HS-27A (cell line): Measurements from ENCODE around the gene CIAO1.
"Not testable (repeated sequence)": the region's sequence is repeated elsewhere in the genome, so short reads cannot be mapped to it uniquely, and the experiment has no call there.

Experiments used
- DNase-seq: peaks from one replicate; pipeline ENCODE4 v3.0.0-alpha.2; 2012; ENCODE audit warnings: low read depth, missing footprints

Gene CIAO1

DNA sequence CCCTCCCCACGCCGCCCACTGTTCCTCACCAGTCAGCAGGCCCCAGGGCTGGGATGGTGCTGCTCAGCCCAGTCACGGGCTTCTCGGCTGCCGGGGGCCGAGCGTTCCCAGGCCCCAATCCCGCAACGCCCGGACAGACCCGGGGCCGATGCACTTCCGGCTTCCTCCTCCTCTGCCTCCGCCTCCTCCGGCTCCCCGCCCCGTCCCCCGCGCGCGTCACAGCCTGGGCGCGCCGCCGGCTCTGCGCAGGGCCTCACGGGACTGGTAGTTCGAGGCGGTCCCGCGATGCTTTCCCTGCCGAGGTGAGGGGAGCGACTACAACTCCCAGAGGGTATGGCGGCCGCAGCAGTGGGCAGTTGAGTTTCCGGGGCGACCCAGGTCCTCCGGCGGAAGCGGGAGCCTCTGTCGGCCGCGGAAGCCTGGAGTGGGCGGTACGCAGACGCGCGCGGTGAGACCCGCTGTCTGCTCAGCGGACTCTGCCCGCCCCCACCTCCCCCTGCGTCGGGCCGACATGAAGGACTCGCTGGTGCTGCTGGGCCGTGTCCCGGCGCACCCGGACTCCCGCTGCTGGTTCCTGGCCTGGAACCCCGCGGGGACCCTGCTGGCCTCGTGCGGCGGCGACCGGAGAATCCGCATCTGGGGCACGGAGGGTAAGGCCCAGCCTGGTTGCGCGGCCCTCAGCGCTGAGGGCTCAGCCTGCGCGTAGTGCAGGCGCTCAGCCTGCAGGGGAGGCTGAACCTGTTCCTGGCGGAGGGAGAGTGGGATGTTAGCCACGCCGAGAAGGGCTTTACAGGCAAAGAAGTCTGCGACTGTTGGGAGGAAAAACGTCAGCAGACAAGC, at the start of gene CIAO1, which contains the start of gene TMEM127:
Gene CIAO1 (plus strand): TSS at position 386 of the 840 bp plus-strand sequence. CDS start 126 bp downstream, at position 512.
Gene TMEM127 (minus strand): TSS at position 158 of the 840 bp plus-strand sequence. CDS start 616 bp downstream, outside the sequence.
- DNase-seq: peak; percentile 88

DNA sequence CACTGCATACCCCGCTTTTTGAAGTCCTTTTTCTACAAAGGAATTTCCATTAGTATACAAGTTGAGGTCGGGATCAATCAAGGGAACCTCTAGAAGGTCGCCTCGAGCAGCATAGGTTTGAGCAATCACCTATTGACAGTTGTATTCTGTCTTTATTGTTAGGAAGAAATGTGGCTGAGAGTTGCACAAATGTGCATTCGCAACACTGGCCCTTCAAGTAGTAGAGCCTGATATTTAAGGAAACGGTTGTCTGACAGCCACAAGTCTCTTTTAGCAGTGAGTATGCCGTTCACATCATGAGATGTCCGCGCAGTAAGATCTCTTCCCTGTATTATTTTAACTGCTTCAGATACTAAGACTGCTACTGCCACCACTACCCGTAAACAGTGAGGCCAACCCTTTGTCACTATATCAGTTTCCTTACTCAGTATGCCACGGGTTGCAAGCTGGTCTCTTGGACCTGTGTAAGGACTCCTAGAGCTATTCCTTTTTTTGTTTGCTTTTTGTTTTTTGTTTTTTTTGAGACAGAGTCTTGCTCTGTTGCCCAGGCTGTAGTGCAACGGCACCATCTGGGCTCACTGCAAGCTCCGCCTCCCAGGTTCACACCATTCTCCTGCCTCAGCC, 47.4 kb upstream of the CIAO1 start:
- no peak for DNase-seq

DNA sequence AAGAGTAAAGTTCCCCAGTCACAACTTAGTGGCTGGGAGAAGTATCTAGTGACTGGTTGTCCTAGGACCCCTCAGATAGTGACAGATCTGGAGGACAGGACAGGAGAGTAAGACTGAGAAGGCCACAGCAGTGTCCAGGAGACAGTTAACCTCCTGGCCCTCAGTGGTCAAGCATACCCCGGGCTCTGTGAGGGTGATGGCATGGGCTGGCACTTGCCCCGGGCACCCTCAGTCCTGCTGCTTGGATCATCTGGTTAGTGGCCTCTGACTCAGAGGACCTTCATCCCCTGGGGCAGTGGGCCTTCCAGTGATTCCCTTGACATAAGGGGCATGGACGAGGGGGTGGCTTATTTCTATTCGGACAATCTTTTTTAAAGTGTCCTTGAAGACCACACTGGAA, 46.1 kb upstream of the CIAO1 start:
- not testable (repeated sequence) for DNase-seq

DNA sequence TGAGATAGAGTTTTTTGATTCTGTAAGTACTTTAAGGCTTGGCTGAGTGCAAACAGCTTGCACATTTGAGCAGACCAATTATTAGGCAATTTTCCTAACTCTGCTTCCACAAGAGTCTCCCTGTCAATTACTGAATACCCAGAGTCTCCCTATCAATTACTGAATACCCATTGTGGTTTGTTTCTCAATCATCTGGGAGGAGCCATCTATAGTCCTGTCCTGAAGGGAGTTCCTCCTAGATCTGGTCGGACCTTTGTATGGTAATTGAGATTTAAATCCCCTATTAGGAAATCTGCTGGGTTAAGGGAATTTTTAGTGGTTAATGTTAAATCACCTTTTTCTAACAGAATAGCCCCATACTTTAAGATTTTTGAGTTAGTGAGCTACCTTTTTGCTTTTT, 44.9 kb upstream of the CIAO1 start:
- DNase-seq: not testable (repeated sequence)

DNA sequence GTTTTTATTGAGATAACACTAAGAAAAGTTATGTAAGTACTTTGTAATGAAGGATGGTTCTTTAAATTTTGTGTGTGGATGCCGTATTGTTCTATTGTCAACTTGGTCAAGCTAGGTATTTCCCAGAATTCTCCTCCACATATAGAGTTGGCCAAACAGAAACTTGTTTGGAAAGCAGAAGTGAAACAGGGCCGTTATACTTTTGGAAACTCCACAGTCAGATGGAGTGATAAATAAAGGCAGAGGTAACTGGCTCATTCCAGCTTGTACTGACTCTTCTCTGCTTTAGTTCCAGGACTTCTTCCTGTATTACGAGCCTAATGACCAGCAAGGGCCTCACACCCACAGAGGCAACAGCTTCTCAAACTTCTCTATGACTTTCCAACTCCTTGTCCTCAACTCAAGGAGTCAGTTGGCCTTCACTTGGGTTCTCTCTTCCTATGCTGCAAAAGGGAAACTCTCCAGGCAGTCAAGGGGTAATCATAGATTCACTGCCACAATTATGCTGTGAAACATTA, 41.0 kb upstream of the CIAO1 start:
- no peak for DNase-seq

DNA sequence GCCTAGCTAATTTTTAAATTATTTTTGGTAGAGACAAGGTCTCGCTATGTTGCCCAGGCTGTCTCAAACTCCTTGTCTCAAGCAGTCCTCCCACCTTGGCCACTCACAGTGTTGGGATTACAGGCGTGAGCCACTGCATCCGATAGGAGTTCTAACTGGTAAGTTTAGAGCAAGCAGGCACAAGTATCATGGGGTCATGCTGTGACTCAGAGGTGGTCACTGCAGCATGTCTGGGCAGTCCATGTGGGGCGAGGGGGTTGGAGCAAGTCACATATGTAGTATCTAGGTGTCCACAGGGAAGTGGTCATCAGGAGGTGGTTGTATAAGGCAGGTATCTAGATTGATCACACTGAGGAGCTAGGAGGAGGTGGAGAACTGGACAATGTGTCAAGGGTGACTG, 34.7 kb upstream of the CIAO1 start:
- no peak for DNase-seq

DNA sequence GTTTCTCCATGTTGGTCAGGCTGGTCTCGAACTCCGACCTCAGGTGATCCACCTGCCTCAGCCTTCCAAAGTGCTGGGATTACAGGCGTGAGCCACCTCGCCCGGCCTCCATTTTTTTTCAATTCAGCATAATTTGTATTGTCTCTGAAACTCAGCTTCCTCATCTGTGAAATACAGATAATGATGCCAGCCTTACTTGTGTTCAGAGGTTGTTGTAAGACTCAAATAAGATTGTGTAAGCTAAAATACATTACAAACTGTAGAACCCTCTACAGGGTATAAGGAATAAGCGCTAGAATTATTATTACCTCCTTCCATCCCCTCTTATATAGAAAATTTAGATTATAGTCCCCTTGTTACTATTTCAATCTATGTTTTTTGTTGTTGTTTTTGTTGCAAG, 32.6 kb upstream of the CIAO1 start:
- DNase-seq: no peak

DNA sequence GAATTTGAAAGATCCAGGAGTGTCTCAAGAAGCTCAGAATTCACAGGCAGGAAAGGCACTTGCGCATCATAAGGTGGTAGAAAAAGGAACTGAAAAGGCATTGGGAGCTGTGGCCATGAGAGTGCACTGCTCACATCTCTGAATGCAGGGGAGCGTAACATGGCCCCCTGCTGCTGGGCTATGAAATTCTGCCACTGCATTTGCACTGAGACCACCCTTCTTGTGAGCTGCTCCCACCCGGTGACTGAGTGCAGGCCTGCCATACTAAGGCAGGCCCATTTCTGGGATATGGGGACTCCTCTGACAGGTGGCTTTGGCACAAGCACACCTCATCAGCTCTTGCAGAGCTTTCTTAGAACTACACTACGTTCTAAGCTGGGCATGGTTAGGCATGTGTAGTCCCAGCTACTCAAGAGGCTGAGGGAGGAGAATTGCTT, 32.1 kb upstream of the CIAO1 start:
- DNase-seq: no peak

DNA sequence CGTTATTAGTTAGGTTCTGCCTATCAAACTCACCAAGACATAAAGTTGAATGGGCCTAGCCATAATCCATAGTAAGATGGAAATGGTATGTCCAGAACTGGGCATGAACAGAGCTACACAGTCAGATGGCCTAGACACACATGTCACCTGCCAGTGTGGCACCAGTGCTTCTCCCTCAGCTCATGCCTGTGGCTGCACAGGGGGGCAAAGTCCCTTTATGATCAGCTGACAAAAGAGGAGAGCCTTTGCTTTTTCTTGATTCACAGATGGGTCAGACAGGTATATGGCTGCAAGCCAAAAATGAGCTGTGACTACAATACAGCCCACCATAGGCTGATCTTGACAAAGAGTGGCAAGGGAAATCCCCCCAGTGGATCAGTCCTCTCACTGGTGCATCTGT, 29.1 kb upstream of the CIAO1 start:
- DNase-seq: no peak

DNA sequence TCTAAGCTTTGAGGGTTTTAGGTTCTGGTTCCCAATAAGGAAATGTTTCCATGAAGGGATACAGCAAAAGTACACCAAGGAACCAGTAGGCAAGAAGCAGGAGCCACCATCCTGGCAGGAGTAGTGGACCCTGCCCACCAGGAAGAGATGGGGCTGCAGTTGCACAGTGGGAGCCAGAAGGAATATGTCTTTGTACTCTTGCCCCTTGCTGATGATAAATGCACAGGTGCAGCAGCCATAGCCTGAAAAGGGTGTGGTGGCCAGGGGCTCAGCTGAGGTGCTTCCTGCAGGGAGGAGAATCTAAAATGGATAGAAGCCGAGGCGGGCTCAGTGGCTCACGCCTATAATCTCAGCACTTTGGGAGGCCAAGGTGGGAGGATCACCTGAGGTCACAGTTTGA, 27.8 kb upstream of the CIAO1 start:
- DNase-seq: no peak

DNA sequence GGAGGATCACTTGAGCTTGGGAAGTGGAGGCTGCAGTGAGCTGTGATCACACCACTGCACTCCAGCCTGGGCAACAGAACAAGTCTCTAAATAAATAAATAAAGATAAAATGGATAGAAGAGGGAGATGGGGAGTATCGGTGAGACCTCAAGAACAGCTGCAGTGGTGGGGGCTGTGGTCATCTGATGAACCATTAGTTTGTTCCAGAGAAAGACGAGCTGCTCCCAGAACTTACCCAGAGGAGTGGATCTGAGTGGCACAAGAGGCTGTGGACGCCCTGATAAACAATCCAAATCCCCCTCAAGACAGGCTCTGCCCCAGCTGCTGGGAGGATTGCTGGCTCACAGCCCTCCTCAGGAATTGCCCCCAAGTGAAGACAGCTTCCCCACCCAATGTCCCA, 26.9 kb upstream of the CIAO1 start:
- DNase-seq: no peak

DNA sequence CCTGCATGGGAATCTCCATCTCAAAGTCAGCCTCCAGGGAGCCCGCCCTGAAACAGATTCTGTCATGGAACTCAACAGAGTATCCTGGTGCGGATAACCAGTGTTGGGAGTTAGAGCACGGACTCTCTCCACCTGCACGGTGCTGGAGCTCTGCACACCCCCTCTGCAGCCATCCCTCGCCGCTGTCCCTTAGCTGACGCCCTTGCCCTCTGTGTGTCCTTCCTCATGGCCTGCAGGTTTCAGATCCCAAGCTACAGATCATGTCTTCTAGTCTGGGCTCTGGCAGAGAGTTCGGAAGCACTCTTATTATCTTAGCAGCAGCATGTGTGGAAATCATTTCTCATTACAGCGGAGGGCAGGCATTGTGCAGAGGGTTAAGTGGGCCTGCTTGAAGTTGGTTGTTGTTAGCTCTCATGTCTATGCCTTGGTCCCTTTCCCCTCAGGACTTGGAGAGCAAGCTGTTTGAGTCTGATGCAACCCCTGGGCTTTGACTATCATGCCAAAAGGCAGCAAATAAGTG, 26.2 kb upstream of the CIAO1 start:
- DNase-seq: no peak

DNA sequence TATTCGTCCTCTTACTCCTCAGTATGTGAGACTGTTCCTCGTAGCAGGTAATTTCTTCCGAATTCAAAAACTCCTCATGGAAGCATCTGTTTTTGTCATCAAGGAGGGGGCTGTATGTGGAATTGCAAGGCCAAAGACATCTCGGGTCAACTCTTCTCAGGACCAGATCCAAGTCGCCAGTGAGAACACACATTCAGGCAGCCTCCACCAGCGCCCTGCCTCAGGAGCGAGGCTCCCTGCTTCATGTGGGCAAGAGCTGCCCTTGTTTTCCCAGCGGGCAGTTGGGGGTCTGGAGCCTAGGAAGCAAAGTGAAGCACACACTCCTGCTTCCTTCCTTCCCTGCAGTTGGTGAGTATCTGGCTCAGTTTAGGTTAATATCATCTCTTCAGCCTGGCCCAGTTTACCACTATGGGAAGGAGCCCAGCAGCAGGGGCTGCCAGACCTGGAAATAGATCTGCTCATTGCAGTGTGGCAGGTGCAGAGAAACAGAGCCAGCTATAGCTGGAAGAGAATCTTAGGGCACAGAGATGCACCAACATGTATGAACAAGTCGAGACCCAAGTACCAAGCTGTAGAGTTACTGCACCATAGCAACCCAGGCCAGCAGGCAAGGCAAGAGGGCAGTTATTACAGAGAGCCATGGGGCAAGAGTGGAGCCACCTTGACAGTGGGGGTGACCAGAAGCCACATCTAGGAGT, 25.5 kb upstream of the CIAO1 start:
- DNase-seq: no peak

DNA sequence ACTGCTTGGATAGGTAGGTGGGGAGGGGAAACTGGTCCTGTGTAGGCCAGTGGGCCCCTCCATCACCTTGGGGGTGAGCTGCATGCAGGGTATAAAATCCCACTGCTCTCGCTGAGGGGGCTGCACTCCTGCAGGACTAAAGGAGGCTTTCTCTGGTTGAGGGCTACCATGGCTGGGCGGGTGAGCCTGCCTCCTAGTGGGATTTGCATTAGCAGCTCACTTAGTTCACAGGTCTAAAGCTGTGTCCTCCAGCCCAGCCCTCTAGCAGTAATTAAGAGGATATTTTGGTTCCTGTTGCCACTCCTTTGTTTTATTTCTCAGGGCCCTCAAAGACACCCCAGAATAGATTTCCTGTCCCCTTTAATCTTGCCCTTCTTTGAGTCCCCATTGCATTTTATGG, 24.8 kb upstream of the CIAO1 start:
- no peak for DNase-seq

DNA sequence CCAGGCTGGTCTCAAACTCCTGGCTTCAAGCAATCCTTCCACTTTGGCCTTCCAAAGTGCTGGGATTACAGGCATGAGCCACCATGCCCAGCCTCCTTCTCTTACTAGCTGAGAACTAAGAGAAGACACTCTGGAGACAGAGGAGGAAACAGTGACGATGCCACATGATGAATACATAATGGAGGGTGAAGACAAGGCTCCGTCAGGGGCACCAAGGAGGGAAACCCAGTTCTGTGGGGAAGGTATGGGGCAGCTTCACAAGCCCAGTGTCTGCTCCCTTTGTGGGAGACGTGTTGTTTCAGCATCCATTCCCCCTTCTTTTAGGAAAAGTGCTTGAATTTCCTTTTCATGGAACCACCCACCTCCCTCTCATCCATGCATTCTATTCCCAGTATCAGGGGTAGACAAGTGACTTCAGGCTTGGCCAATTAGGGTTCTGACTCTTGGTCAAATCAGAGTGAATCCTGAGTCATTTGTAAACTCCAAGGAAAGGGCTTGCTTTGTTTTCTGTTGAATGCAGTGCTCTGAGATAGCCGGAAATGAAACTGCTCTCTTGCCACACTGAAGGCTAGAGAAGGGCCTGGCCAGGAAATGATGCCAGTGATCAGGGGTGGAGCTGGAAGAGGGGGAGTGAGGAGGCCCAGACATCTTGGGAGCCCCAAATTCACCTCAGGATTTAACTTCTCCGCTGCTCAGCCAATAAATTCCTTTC, 24.0 kb upstream of the CIAO1 start:
- DNase-seq: no peak

DNA sequence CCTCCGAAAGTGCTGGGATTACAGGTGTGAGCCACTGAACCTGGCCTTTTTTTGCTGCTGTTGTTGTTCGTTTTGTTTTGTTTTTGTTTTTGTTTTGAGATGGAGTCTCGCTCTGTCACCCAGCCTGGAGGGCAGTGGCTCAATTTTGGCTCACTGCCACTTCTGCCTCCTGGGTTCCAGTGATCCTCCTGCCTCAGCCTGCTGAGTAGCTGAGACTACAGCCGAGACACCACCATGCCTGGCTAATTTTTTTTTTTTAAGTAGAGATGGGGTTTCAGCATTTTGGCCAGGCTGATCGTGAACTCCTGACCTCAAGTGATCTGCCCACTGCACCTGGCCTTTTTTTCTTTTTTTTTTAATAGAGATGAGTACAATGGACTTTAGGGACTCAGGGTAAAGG, 22.2 kb upstream of the CIAO1 start:
- DNase-seq: no peak

DNA sequence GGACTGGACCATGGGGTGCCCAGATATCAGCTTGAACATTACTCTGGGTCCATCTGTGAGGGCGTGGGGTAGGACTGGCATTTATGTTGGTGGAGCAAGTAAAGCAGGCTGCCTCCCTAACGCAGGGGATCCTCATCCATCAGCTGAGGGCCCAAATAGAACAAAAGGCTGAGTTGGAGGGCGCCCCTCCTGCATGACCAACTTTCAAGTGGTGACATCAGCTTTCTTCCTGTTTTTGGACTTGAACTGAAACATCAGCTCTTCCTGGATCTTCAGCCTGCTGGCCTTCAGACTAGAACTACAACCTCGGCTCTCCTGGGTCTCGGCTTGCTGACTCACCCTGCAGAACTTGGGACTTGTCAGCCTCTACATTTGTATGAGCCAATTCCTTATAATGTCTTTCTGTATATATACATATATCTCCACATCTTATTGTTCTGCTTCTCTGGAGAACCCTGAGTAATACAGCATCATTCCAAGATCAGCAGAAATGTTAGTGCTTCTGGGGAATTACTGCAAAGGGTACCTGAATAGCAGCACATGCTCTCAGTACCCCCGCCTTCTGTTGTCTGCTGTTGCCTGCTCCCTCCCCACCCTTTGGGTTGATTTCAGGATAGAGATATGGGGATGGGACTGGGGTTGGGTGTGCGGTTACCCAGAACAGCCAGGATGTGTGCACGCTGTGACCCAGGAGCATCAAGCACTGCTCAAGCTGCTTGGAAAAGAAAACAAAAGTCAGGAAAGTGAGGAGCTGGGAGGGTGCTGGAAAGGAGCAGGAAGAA, 20.2 kb upstream of the CIAO1 start:
- no peak for DNase-seq

DNA sequence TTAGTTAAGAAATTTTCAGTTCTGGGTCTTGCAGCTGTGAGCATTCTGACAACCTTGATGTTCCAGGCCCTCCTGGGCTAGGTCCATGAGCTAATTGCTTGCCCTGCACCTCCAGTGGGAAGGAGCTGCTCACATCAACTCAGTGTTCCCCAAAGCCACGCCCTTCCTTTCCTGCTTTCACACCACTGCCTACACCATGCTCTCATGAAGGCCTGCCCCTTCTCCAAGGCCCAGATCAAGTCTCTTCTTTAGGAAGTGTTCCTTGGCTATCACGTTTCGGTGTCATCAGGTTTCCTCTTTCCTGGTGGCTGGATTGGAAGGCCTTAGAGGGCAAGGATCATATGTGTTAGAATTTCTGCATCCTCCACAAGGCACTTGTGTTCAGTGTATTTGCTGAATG, 19.0 kb upstream of the CIAO1 start:
- DNase-seq: no peak

DNA sequence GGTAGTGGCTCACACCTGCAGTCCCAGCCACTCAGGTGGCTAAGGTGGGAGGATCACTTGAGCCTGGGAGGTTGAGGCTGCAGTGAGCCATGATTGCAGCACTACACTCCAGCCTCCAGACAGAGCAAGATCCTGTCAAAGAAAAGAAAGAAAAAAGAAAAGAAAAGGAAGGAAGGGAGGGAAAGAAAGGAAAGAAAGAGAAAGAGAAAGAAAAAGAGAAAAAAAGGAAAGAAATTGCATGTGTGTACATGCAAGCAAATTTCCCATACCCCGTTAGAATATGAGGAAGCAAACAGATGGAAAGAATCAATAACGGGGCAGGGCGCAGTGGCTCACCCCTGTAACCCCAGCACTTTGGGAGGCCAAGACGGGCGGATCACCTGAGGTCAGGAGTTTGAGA, 18.1 kb upstream of the CIAO1 start:
- no peak for DNase-seq

DNA sequence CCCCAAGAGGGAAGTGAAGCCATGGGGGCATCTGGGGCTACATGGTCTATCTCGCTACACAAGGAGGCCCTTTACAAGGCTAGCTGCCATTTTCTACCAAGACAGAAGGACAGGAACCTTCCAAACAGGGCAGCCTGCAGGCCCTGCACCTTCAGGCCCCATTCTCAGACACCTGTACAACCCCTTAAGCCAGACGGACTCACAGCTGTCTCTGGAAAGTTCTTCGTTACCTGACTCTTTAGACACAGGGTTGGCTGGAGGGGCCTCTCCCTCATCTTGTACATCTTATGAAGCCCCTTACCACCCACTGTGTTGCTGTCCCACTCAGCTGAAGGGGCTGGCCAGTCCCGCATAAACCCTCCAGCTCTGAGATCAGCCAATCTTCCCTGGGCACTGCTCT, 17.4 kb upstream of the CIAO1 start:
- DNase-seq: no peak

DNA sequence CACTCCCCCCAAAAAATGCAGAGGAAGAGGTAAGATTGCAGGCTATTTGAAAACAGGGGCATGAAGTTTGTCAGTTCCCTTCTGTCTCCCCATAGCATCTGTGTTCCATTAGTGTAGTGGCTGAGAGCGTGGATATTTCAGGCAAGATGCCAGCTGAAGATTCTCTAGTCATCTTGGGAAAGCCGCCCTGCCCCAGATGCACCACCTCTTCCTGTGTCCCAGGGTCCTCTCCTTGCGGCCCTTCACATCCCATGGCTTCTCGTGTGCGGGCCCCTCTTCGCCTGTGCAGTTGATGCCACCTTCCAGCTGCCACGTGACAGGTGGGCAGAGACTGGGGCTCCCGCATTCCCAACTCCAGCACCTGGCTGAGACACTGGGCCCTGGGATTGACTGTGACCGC, 16.4 kb upstream of the CIAO1 start:
- DNase-seq: no peak
